ENCODE results near the gene A3GALT2. TPM values are rescaled to one million over a fixed set of nuclear protein-coding genes. Genes with fewer than 3 reads are reported as not detected.

Gene A3GALT2
- total RNA-seq, 1 experiment from 2014 or later = not detected

GRCh38 chr1:33276573-33277298 is 44.2 kb downstream of the A3GALT2 start:
- CTCF ChIA-PET = no interaction called here
- no peak for TF ChIP-seq EZH2 (IDR thresholded peaks at IDR 0.05; ENCODE audit: low read depth)
- TF ChIP-seq, protein P1, sequence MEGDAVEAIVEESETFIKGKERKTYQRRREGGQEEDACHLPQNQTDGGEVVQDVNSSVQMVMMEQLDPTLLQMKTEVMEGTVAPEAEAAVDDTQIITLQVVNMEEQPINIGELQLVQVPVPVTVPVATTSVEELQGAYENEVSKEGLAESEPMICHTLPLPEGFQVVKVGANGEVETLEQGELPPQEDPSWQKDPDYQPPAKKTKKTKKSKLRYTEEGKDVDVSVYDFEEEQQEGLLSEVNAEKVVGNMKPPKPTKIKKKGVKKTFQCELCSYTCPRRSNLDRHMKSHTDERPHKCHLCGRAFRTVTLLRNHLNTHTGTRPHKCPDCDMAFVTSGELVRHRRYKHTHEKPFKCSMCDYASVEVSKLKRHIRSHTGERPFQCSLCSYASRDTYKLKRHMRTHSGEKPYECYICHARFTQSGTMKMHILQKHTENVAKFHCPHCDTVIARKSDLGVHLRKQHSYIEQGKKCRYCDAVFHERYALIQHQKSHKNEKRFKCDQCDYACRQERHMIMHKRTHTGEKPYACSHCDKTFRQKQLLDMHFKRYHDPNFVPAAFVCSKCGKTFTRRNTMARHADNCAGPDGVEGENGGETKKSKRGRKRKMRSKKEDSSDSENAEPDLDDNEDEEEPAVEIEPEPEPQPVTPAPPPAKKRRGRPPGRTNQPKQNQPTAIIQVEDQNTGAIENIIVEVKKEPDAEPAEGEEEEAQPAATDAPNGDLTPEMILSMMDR (conservative IDR thresholded peaks at IDR 0.05) = no peak
- BruUV-seq (replicated peaks) = no TSS peak

DNA sequence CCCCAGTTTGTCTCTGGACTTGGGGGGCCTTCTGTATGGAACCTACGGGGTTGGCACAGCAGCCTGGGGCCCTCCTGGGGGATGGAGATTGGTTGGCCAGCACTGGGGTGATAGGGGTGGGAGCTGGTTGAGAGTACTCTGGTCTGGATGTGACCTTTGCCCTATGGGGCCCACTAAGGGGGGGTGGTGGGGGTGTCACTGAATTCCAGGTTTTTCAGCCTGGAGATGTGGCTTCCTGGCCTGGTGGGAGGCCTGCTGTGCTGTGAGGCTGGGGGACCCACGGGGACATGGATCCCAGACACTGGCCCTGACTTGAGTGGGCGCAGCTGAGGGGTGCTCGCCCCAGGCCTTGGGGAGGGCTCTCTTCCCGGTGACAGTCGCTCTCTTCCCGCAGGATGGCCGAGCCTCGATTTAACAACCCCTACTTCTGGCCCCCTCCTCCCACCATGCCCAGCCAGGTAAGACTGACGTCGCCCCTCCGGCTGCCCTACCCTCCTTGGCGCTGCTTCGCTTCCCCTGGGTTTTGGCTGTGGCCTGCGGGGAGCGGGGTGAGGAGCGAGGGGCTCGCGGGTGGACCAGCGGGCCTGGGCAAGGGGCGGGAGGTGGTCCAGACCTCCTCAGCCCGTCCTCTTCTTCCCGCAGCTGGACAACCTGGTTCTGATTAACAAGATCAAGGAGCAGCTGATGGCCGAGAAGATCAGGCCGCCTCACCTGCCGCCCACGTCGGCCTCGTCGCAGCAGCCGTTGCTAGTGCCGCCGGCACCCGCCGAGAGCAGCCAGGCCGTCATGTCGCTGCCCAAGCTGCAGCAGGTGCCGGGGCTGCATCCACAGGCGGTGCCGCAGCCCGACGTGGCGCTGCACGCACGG is 45.0 kb downstream of the A3GALT2 start:
- CTCF ChIA-PET = no interaction called here
- no peak for DNase-seq
- intact Hi-C loops (cut with micrococcal nuclease; ENCODE audit: unreplicated experiment) = no loop called here
- no TSS peak for BruUV-seq (replicated peaks)
- Histone ChIP-seq H3K9me2 (ENCODE audit: insufficient read depth) (no peaks in the 10 kb centered on the region), H3K79me2 (ENCODE audit: low read depth) (no peaks in the 10 kb centered on the region), H3K9me3 (ENCODE audit: insufficient read depth, low read depth) (no peaks in the 10 kb centered on the region), H3K4me2 (no peak overlapping the region), H3K4me3 (no peak overlapping the region), H3F3A (ENCODE audit: insufficient read depth, low read depth) (peaks cover 3% of the 10 kb centered on the region; the same call in 1 of the 2 replicates), H3K27ac (no peak overlapping the region), H2AFZ (no peak overlapping the region), H3K27me3 (ENCODE audit: insufficient read depth, low read depth) (no peaks in the 10 kb centered on the region), H3K4me1 (replicated peaks; ENCODE audit: insufficient read depth) (no peaks in the 10 kb centered on the region), H4K20me1 (ENCODE audit: insufficient read depth) (no peaks in the 10 kb centered on the region), H3K36me3 (ENCODE audit: low read depth) (no peaks in the 10 kb centered on the region)
- POLR2A ChIA-PET (ENCODE audit: unreplicated experiment) = no interaction called here
- TF ChIP-seq, protein P1 (conservative IDR thresholded peaks at IDR 0.05) = no peak
- TF ChIP-seq EZH2 (IDR thresholded peaks at IDR 0.05; ENCODE audit: low read depth) = no peak

More at GRCh38 chr1:33276573-33277298, 44.2 kb downstream of the A3GALT2 start:
- H3K27ac ChIP-seq = no peak overlapping the region
- no peak for DNase-seq
- POLR2A ChIA-PET (ENCODE audit: unreplicated experiment) = no interaction called here
- H3K9me2 ChIP-seq (ENCODE audit: insufficient read depth) = no peaks in the 10 kb centered on the region
- intact Hi-C loops (cut with micrococcal nuclease; ENCODE audit: unreplicated experiment) = no loop called here
- H3K9me3 ChIP-seq (ENCODE audit: insufficient read depth, low read depth) = no peaks in the 10 kb centered on the region
- H3F3A ChIP-seq (ENCODE audit: insufficient read depth, low read depth) = peaks cover 3% of the 10 kb centered on the region; the same call in 1 of the 2 replicates
- H2AFZ ChIP-seq = no peak overlapping the region
- H3K27me3 ChIP-seq (ENCODE audit: insufficient read depth, low read depth) = no peaks in the 10 kb centered on the region
- H3K4me2 ChIP-seq = no peak overlapping the region
- H4K20me1 ChIP-seq (ENCODE audit: insufficient read depth) = no peaks in the 10 kb centered on the region
- H3K4me1 ChIP-seq (replicated peaks; ENCODE audit: insufficient read depth) = no peaks in the 10 kb centered on the region
- H3K36me3 ChIP-seq (ENCODE audit: low read depth) = no peaks in the 10 kb centered on the region
- H3K79me2 ChIP-seq (ENCODE audit: low read depth) = no peaks in the 10 kb centered on the region
- H3K4me3 ChIP-seq = no peak overlapping the region

DNA sequence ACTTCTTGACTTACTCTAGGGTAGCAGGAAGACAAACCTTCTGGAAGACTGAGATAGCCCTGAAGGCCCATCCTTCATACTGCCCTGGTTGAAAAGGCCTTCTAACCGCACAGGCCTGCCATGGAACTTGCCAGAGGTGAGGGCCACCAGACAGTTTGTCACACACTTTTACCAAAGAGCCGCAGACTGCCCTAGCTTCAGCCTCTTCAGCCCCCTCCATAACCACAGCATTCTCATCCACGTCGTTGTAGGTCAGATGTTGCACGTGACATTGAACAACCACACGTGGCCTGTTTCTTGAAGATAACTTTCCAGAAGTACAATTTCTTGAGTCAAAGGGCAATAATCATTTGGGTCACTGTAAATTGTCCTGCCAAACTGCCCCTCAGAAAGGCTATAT is 45.7 kb downstream of the A3GALT2 start:
- intact Hi-C loops (cut with micrococcal nuclease; ENCODE audit: unreplicated experiment) = no loop called here
- TF ChIP-seq, protein P1 (conservative IDR thresholded peaks at IDR 0.05) = no peak
- TF ChIP-seq EZH2 (IDR thresholded peaks at IDR 0.05; ENCODE audit: low read depth) = no peak
- no peaks in the 10 kb centered on the region for H4K20me1 ChIP-seq (ENCODE audit: insufficient read depth)

More for the DNA sequence above, 45.7 kb downstream of the A3GALT2 start:
- Histone ChIP-seq H3K4me1 (replicated peaks; ENCODE audit: insufficient read depth) (no peaks in the 10 kb centered on the region), H3K9me3 (ENCODE audit: insufficient read depth, low read depth) (no peaks in the 10 kb centered on the region), H3K27me3 (ENCODE audit: insufficient read depth, low read depth) (no peaks in the 10 kb centered on the region), H3K27ac (no peak overlapping the region), H3K4me3 (no peak overlapping the region), H3K9me2 (ENCODE audit: insufficient read depth) (no peaks in the 10 kb centered on the region), H3K4me2 (no peak overlapping the region), H3K36me3 (ENCODE audit: low read depth) (no peaks in the 10 kb centered on the region), H3F3A (ENCODE audit: insufficient read depth, low read depth) (0 out of 2 replicates have a peak, but pooled peaks cover 3% of the 10 kb centered on the region), H3K79me2 (ENCODE audit: low read depth) (no peaks in the 10 kb centered on the region), H2AFZ (no peak overlapping the region)
- CTCF ChIA-PET = interaction anchor here (0.5 kb wide), 1 partner anchor 314 kb away, joined by 6 read pairs; no protein-coding TSS in a partner anchor
- DNase-seq = no peak
- POLR2A ChIA-PET (ENCODE audit: unreplicated experiment) = no interaction called here
- BruUV-seq (replicated peaks) = no TSS peak

All from PC-9 (cell line).